Astrocyte (in vitro differentiated cells and primary cell): Measurements from ENCODE around the gene CD82.

Experiments
- EZH2 ChIP-seq: IDR thresholded peaks from 2 replicates; pipeline ENCODE4 v1.6.1; 2012; ENCODE audit warnings: mild to moderate bottlenecking, low read length, inconsistent platforms; ENCODE audit not compliant: insufficient read depth
- TF ChIP-seq, protein P1 (sequence below): IDR thresholded peaks from 2 replicates; pipeline ENCODE4 v1.5.1; 2011; ENCODE audit warnings: low read depth, mild to moderate bottlenecking, inconsistent platforms, low read length, moderate library complexity; ENCODE audit not compliant: insufficient read depth

DNA sequence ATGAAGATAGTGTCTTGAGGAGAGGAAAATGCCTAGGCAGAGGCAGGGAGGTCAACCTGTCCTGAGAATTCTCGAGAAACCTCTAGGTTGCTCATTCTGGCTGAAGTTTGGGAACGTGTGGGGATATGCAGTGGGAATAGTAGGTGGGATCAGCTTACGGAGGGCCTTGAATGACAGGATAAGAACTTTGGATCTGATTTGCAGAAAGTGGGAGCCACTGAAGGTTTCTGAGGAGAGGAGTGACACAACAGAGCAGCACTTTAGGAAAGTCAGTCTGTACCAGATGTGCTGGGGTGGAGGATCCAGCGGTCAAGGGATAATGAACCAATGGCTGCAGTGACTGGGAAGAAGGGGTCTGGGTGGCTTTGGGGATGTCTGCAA, 2.4 kb downstream of the CD82 start:
- TF ChIP-seq, protein P1, sequence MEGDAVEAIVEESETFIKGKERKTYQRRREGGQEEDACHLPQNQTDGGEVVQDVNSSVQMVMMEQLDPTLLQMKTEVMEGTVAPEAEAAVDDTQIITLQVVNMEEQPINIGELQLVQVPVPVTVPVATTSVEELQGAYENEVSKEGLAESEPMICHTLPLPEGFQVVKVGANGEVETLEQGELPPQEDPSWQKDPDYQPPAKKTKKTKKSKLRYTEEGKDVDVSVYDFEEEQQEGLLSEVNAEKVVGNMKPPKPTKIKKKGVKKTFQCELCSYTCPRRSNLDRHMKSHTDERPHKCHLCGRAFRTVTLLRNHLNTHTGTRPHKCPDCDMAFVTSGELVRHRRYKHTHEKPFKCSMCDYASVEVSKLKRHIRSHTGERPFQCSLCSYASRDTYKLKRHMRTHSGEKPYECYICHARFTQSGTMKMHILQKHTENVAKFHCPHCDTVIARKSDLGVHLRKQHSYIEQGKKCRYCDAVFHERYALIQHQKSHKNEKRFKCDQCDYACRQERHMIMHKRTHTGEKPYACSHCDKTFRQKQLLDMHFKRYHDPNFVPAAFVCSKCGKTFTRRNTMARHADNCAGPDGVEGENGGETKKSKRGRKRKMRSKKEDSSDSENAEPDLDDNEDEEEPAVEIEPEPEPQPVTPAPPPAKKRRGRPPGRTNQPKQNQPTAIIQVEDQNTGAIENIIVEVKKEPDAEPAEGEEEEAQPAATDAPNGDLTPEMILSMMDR: no peak
- TF ChIP-seq EZH2: no peak
